ENCODE data around the gene TIMP3. TPM values are rescaled to one million over a fixed set of nuclear protein-coding genes. Genes with fewer than 3 reads are reported as not detected.

TIMP3 gene
- total RNA-seq (2021): 0.86 and 0.87 TPM in 2 replicates
- long read RNA-seq, partial matches to known transcripts: 0 of 5 reads
- long read RNA-seq, other reads (novel, unspliced or antisense): 5 of 5 reads

- H3K4ac ChIP-seq (ENCODE audit: low read depth, low read length): no peak within 1 kb of the TSS
- no peak within 1 kb of the TSS for H4K8ac ChIP-seq (replicated peaks; ENCODE audit: insufficient read length, low read depth, low read length)
- H2AFZ ChIP-seq (ENCODE audit: low read length): no peak within 1 kb of the TSS
- peak within 1 kb of the TSS; percentile 66; the same call in 1 of the 2 replicates for H3K14ac ChIP-seq (ENCODE audit: insufficient read depth, low read length)
- no peaks in the 10 kb centered on the region for H3K79me2 ChIP-seq (ENCODE audit: insufficient read depth, low read length)
- no peak within 1 kb of the TSS for H3K56ac ChIP-seq (ENCODE audit: insufficient read length, low read depth, low read length)
- H3K27me3 Mint-ChIP-seq (ENCODE audit: low read depth): peaks cover 42% of the 10 kb centered on the region
- no peaks in the 10 kb centered on the region for H3K9me3 ChIP-seq (ENCODE audit: control insufficient read depth, low read depth, low read length)
- no peak within 1 kb of the TSS for H3T11ph ChIP-seq (ENCODE audit: low read length)
- peaks cover 0 to 8% (median 0%) of the 10 kb centered on the region in 3 experiments; a peak in 2 of 7 replicates for H3K36me3 Mint-ChIP-seq (ENCODE audit: insufficient read depth in 1 of 3, low read depth in 3 of 3)
- no peak within 1 kb of the TSS for H3K27ac ChIP-seq (ENCODE audit: insufficient read length, low read depth, low read length)
- no peak within 1 kb of the TSS for H3K23ac ChIP-seq (ENCODE audit: insufficient read length, low read depth, low read length)
- peaks cover 6% of the 10 kb centered on the region; the same call in 1 of the 2 replicates for H3K27me3 ChIP-seq (ENCODE audit: insufficient read depth, low read length)
- H4K5ac ChIP-seq (ENCODE audit: insufficient read length, low read depth, low read length): no peak within 1 kb of the TSS
- no peak within 1 kb of the TSS for H2BK20ac ChIP-seq (ENCODE audit: low read depth, low read length, poor library complexity, severe bottlenecking)
- peaks cover 9% of the 10 kb centered on the region for H3K23me2 ChIP-seq (ENCODE audit: insufficient read length, low read depth, low read length, poor library complexity, severe bottlenecking)
- no peak within 1 kb of the TSS; a peak in 3 of 7 replicates for H3K27ac Mint-ChIP-seq
- peak; percentile 86 for DNase-seq
- H2BK120ac ChIP-seq (ENCODE audit: low read depth, low read length, poor library complexity, severe bottlenecking): no peak within 1 kb of the TSS
- peaks cover 30 to 53% of the 10 kb centered on the region in 2 experiments for H3K4me1 Mint-ChIP-seq
- no CpG with 5 or more reads among the region's 72 CpGs for WGBS (ENCODE audit: extremely low coverage, insufficient read length, low lambda C conversion rate)
- H4K91ac ChIP-seq (ENCODE audit: insufficient read length, low read depth, low read length): no peak within 1 kb of the TSS
- peak within 1 kb of the TSS; percentile 59 to 83 for H3K4me3 Mint-ChIP-seq
- peaks cover 3% of the 10 kb centered on the region for H4K20me1 ChIP-seq (ENCODE audit: control insufficient read depth, insufficient read depth, insufficient read length)
- no peak within 1 kb of the TSS for H2BK12ac ChIP-seq (ENCODE audit: insufficient read length, low read depth, low read length)
- no peak within 1 kb of the TSS for H2BK5ac ChIP-seq (ENCODE audit: insufficient read length, low read length)
- TF ChIP-seq, protein P1, sequence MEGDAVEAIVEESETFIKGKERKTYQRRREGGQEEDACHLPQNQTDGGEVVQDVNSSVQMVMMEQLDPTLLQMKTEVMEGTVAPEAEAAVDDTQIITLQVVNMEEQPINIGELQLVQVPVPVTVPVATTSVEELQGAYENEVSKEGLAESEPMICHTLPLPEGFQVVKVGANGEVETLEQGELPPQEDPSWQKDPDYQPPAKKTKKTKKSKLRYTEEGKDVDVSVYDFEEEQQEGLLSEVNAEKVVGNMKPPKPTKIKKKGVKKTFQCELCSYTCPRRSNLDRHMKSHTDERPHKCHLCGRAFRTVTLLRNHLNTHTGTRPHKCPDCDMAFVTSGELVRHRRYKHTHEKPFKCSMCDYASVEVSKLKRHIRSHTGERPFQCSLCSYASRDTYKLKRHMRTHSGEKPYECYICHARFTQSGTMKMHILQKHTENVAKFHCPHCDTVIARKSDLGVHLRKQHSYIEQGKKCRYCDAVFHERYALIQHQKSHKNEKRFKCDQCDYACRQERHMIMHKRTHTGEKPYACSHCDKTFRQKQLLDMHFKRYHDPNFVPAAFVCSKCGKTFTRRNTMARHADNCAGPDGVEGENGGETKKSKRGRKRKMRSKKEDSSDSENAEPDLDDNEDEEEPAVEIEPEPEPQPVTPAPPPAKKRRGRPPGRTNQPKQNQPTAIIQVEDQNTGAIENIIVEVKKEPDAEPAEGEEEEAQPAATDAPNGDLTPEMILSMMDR (conservative IDR thresholded peaks at IDR 0.05): no peak
- H2AK5ac ChIP-seq (ENCODE audit: insufficient read length, low read length): no peak within 1 kb of the TSS
- peak within 1 kb of the TSS; percentile 80 for H3K18ac ChIP-seq (ENCODE audit: insufficient read length, low read depth, low read length)
- H3K79me1 ChIP-seq (ENCODE audit: insufficient read depth, low read depth, low read length, poor library complexity, severe bottlenecking): no peaks in the 10 kb centered on the region
- H3K4me1 ChIP-seq (ENCODE audit: insufficient read depth, low read length): no peaks in the 10 kb centered on the region
- H3K9ac ChIP-seq (ENCODE audit: extremely low read depth, insufficient read length, low read length): peak within 1 kb of the TSS; percentile 29
- H3K9me3 Mint-ChIP-seq: no peaks in the 10 kb centered on the region
- H3K4me2 ChIP-seq (ENCODE audit: insufficient read depth, insufficient read length, low read length): peak within 1 kb of the TSS; percentile 83
- no peak within 1 kb of the TSS; the same call in 1 of the 2 replicates for H2BK15ac ChIP-seq (ENCODE audit: low read depth, low read length)
Observed at GRCh38 chr22:32801537-32802236, at the start of gene TIMP3. Gene TIMP3 (plus strand): TSS chr22:32801705. CDS start chr22:32802002, 297 bp downstream.
